ENCODE data around the gene AVL9. TPM values are rescaled to one million over a fixed set of nuclear protein-coding genes. Genes with fewer than 3 reads are reported as not detected.

The AVL9 gene
- total and polyA plus RNA-seq, 2 experiments from 2014 or later = 13.1 to 33.8 TPM

DNA sequence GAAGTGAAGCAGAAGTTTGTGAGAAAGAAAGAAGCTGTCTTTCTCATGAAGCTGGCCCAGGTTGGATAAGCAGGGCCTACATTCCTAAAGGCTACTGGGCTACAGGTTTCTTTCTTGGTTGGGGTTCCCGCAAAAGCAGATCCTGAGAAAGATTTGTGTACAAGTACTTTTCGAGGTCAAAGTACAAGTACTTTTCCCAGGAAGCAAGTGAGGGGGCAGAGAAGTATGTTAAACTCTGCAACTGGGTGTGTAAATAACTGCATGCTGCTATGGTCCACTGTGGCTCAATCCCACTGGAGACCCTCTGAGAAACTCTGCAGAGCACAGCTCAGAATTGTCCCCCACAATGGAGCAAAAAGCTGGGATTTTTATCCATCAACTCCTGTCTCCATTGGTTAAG is 33.8 kb upstream of the AVL9 start (continued):
- TF ChIP-seq, protein P1, sequence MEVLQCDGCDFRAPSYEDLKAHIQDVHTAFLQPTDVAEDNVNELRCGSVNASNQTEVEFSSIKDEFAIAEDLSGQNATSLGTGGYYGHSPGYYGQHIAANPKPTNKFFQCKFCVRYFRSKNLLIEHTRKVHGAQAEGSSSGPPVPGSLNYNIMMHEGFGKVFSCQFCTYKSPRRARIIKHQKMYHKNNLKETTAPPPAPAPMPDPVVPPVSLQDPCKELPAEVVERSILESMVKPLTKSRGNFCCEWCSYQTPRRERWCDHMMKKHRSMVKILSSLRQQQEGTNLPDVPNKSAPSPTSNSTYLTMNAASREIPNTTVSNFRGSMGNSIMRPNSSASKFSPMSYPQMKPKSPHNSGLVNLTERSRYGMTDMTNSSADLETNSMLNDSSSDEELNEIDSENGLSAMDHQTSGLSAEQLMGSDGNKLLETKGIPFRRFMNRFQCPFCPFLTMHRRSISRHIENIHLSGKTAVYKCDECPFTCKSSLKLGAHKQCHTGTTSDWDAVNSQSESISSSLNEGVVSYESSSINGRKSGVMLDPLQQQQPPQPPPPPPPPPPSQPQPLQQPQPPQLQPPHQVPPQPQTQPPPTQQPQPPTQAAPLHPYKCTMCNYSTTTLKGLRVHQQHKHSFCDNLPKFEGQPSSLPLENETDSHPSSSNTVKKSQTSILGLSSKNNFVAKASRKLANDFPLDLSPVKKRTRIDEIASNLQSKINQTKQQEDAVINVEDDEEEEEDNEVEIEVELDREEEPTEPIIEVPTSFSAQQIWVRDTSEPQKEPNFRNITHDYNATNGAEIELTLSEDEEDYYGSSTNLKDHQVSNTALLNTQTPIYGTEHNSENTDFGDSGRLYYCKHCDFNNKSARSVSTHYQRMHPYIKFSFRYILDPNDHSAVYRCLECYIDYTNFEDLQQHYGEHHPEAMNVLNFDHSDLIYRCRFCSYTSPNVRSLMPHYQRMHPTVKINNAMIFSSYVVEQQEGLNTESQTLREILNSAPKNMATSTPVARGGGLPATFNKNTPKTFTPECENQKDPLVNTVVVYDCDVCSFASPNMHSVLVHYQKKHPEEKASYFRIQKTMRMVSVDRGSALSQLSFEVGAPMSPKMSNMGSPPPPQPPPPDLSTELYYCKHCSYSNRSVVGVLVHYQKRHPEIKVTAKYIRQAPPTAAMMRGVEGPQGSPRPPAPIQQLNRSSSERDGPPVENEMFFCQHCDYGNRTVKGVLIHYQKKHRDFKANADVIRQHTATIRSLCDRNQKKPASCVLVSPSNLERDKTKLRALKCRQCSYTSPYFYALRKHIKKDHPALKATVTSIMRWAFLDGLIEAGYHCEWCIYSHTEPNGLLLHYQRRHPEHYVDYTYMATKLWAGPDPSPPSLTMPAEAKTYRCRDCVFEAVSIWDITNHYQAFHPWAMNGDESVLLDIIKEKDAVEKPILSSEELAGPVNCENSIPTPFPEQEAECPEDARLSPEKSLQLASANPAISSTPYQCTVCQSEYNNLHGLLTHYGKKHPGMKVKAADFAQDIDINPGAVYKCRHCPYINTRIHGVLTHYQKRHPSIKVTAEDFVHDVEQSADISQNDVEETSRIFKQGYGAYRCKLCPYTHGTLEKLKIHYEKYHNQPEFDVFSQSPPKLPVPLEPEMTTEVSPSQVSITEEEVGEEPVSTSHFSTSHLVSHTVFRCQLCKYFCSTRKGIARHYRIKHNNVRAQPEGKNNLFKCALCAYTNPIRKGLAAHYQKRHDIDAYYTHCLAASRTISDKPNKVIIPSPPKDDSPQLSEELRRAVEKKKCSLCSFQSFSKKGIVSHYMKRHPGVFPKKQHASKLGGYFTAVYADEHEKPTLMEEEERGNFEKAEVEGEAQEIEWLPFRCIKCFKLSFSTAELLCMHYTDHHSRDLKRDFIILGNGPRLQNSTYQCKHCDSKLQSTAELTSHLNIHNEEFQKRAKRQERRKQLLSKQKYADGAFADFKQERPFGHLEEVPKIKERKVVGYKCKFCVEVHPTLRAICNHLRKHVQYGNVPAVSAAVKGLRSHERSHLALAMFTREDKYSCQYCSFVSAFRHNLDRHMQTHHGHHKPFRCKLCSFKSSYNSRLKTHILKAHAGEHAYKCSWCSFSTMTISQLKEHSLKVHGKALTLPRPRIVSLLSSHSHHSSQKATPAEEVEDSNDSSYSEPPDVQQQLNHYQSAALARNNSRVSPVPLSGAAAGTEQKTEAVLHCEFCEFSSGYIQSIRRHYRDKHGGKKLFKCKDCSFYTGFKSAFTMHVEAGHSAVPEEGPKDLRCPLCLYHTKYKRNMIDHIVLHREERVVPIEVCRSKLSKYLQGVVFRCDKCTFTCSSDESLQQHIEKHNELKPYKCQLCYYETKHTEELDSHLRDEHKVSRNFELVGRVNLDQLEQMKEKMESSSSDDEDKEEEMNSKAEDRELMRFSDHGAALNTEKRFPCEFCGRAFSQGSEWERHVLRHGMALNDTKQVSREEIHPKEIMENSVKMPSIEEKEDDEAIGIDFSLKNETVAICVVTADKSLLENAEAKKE (CRISPR knock-in tag; IDR thresholded peaks at IDR 0.05) = no peak
- TF ChIP-seq CREB1 (CRISPR knock-in tag; IDR thresholded peaks at IDR 0.05; ENCODE audit: low read depth) (no peak), EZH2 (IDR thresholded peaks at IDR 0.05; ENCODE audit: low read depth, unreplicated experiment) (no peak), POLR2AphosphoS5 (IDR thresholded peaks at IDR 0.05; ENCODE audit: low read depth) (no peak), ZNF114 (CRISPR knock-in tag; IDR thresholded peaks at IDR 0.05) (no peak)
- TF ChIP-seq, protein P2, sequence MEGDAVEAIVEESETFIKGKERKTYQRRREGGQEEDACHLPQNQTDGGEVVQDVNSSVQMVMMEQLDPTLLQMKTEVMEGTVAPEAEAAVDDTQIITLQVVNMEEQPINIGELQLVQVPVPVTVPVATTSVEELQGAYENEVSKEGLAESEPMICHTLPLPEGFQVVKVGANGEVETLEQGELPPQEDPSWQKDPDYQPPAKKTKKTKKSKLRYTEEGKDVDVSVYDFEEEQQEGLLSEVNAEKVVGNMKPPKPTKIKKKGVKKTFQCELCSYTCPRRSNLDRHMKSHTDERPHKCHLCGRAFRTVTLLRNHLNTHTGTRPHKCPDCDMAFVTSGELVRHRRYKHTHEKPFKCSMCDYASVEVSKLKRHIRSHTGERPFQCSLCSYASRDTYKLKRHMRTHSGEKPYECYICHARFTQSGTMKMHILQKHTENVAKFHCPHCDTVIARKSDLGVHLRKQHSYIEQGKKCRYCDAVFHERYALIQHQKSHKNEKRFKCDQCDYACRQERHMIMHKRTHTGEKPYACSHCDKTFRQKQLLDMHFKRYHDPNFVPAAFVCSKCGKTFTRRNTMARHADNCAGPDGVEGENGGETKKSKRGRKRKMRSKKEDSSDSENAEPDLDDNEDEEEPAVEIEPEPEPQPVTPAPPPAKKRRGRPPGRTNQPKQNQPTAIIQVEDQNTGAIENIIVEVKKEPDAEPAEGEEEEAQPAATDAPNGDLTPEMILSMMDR (conservative IDR thresholded peaks at IDR 0.05; ENCODE audit: low read depth in 2 of 2) = no peak

DNA sequence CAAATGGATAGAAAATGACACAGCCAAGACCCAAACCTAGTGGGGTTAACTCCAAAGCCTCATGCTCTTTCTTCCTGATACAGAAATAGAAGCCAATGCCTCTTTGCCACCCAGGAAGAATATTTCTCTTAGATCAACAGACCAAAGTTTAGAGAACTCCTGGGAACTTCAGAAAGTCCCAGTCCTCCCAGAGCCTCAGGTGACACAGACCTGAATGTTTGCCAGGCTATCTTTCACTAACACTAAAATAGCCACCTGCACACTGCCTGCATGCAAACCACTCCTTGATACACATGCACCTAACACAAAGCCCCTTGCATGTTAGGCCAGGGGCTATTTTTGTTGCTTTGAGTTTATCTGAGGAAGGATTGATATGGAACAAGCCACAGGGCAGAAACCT is 32.8 kb upstream of the AVL9 start:
- no peaks in the 10 kb centered on the region for H3K9me3 Mint-ChIP-seq
- TF ChIP-seq, protein P3, sequence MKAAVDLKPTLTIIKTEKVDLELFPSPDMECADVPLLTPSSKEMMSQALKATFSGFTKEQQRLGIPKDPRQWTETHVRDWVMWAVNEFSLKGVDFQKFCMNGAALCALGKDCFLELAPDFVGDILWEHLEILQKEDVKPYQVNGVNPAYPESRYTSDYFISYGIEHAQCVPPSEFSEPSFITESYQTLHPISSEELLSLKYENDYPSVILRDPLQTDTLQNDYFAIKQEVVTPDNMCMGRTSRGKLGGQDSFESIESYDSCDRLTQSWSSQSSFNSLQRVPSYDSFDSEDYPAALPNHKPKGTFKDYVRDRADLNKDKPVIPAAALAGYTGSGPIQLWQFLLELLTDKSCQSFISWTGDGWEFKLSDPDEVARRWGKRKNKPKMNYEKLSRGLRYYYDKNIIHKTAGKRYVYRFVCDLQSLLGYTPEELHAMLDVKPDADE (IDR thresholded peaks at IDR 0.05) = no peak
- TF ChIP-seq EZH2phosphoT487 (IDR thresholded peaks at IDR 0.05; ENCODE audit: unreplicated experiment) (no peak), POLR2AphosphoS5 (IDR thresholded peaks at IDR 0.05; ENCODE audit: low read depth) (no peak), ZNF114 (CRISPR knock-in tag; IDR thresholded peaks at IDR 0.05) (no peak), JUNB (IDR thresholded peaks at IDR 0.05; ENCODE audit: unreplicated experiment) (no peak)
- TF ChIP-seq, protein P2 (conservative IDR thresholded peaks at IDR 0.05; ENCODE audit: low read depth in 2 of 2) = no peak
- TF ChIP-seq, protein P4, sequence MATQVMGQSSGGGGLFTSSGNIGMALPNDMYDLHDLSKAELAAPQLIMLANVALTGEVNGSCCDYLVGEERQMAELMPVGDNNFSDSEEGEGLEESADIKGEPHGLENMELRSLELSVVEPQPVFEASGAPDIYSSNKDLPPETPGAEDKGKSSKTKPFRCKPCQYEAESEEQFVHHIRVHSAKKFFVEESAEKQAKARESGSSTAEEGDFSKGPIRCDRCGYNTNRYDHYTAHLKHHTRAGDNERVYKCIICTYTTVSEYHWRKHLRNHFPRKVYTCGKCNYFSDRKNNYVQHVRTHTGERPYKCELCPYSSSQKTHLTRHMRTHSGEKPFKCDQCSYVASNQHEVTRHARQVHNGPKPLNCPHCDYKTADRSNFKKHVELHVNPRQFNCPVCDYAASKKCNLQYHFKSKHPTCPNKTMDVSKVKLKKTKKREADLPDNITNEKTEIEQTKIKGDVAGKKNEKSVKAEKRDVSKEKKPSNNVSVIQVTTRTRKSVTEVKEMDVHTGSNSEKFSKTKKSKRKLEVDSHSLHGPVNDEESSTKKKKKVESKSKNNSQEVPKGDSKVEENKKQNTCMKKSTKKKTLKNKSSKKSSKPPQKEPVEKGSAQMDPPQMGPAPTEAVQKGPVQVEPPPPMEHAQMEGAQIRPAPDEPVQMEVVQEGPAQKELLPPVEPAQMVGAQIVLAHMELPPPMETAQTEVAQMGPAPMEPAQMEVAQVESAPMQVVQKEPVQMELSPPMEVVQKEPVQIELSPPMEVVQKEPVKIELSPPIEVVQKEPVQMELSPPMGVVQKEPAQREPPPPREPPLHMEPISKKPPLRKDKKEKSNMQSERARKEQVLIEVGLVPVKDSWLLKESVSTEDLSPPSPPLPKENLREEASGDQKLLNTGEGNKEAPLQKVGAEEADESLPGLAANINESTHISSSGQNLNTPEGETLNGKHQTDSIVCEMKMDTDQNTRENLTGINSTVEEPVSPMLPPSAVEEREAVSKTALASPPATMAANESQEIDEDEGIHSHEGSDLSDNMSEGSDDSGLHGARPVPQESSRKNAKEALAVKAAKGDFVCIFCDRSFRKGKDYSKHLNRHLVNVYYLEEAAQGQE (IDR thresholded peaks at IDR 0.05; ENCODE audit: unreplicated experiment) = no peak
- DNase-seq (ENCODE audit: low spot score) = no peak
- H3K4me1 ChIP-seq (ENCODE audit: insufficient read depth) = peaks cover 3% of the 10 kb centered on the region; the same call in 1 of the 2 replicates
- H3K36me3 Mint-ChIP-seq (ENCODE audit: low read depth) = peaks cover 2% of the 10 kb centered on the region; the same call in 1 of the 3 replicates
- H3K9me2 ChIP-seq (ENCODE audit: insufficient read depth) = 0 out of 2 replicates have a peak, but pooled peaks cover 3% of the 10 kb centered on the region
- H3K36me3 ChIP-seq (ENCODE audit: insufficient read depth) = no peaks in the 10 kb centered on the region
- no peaks in the 10 kb centered on the region for H3K27me3 ChIP-seq (ENCODE audit: insufficient read depth)
- H3K79me2 ChIP-seq (replicated peaks; ENCODE audit: insufficient read depth) = no peaks in the 10 kb centered on the region
- no peak overlapping the region for H3K27ac Mint-ChIP-seq
- no peaks in the 10 kb centered on the region for H4K20me1 ChIP-seq (replicated peaks; ENCODE audit: insufficient read depth)
- H3K27ac ChIP-seq (ENCODE audit: low read depth) = no peak overlapping the region
- H3K27me3 Mint-ChIP-seq (ENCODE audit: insufficient read depth, low read depth, poor library complexity) = no peaks in the 10 kb centered on the region
- ATAC-seq = no peak
- no peak overlapping the region for H3K4me2 ChIP-seq
- H3K4me1 Mint-ChIP-seq = peaks cover 11% of the 10 kb centered on the region
- no peak overlapping the region for H3K4me3 Mint-ChIP-seq
- no peaks in the 10 kb centered on the region for H3F3A ChIP-seq (replicated peaks; ENCODE audit: low read depth)
- no peak overlapping the region for H2AFZ ChIP-seq
- no peak overlapping the region for H3K4me3 ChIP-seq
